Caco-2 (cell line): ENCODE measurements around the gene MYOCOS. TPM values are rescaled to one million over a fixed set of nuclear protein-coding genes. Genes with fewer than 3 reads are reported as not detected.

Source experiments
- BruUV-seq: library from RNA; stranded (reverse); fragments of 400-500 nt; replicated peaks from 2 replicates; lab custom pipeline; 2021; lab: Mats Ljungman, UMichigan
- CTCF ChIA-PET: fragments of 300-600 bp; sonication (Branson Sonifier 250); formaldehyde crosslinking; loops from one replicate; lab custom pipeline; 2022; ENCODE audit warnings: antibody characterized with exemption; lab: Charles Lee
- POLR2A ChIA-PET: fragments of 300-600 bp; sonication (Branson Sonifier 250); formaldehyde crosslinking; loops from one replicate; lab custom pipeline; 2022; ENCODE audit warnings: antibody characterized with exemption; lab: Charles Lee
- DNase-seq, 2 experiments: peaks; one replicate each; pipeline versions ENCODE4 v3.0.0 to v3.0.0-alpha.2; 2020 to 2022
- H3K27me3 ChIP-seq: replicated peaks from 2 replicates; pipeline ENCODE4 v1.6.0; 2011; ENCODE audit warnings: low read length; ENCODE audit not compliant: control insufficient read depth, insufficient read depth
- H3K36me3 ChIP-seq: 2 replicates; pipeline ENCODE4 v1.5.1; 2011; ENCODE audit warnings: low read length; ENCODE audit not compliant: control insufficient read depth, insufficient read depth
- H3K4me1 ChIP-seq: fragments of 250-450 bp; sonication (Bioruptor Pico); 2 replicates; pipeline ENCODE4 v1.5.1; 2020; ENCODE audit warnings: mild to moderate bottlenecking
- H3K4me3 ChIP-seq: 2 replicates; pipeline ENCODE4 v1.5.1; 2011; ENCODE audit warnings: low read depth, mild to moderate bottlenecking, control low read depth, low read length
- H3K9me3 ChIP-seq: fragments of 250-450 bp; sonication (Bioruptor Pico); 2 replicates; pipeline ENCODE4 v1.5.1; 2020; ENCODE audit warnings: mild to moderate bottlenecking, moderate library complexity
- H3K27ac Mint-ChIP-seq: one replicate; pipeline ENCODE4 v1.8.0; 2022; ENCODE audit warnings: mixed read lengths; ENCODE audit not compliant: unreplicated experiment
- H3K27me3 Mint-ChIP-seq: one replicate; pipeline ENCODE4 v1.8.0; 2022; ENCODE audit warnings: mixed read lengths; ENCODE audit not compliant: insufficient read depth, unreplicated experiment
- H3K36me3 Mint-ChIP-seq: one replicate; pipeline ENCODE4 v1.8.0; 2022; ENCODE audit warnings: mild to moderate bottlenecking, mixed read lengths; ENCODE audit not compliant: insufficient read depth, unreplicated experiment
- H3K4me1 Mint-ChIP-seq: one replicate; pipeline ENCODE4 v1.8.0; 2022; ENCODE audit warnings: low read depth, mixed read lengths; ENCODE audit not compliant: unreplicated experiment
- H3K4me3 Mint-ChIP-seq: one replicate; pipeline ENCODE4 v1.8.0; 2022; ENCODE audit warnings: mild to moderate bottlenecking, moderate library complexity, mixed read lengths; ENCODE audit not compliant: unreplicated experiment
- H3K9me3 Mint-ChIP-seq: one replicate; pipeline ENCODE4 v1.8.0; 2022; ENCODE audit warnings: mixed read lengths; ENCODE audit not compliant: unreplicated experiment
- intact Hi-C: fragments of 100-400 bp; cut with micrococcal nuclease; formaldehyde crosslinking; loops from one replicate; pipeline ENCODE4 v1.10.0; 2022; ENCODE audit not compliant: unreplicated experiment
- total RNA-seq: library from RNA; stranded (reverse); gene quantifications from 2 replicates; pipeline ENCODE4 v1.2.3, GENCODE V29; 2022
- TF ChIP-seq, protein P1 (sequence below), 2 experiments: fragments of 200-600 bp in 1 of 2; IDR thresholded peaks; 1 replicate in 1 of 2; 2 replicates in 1 of 2; pipeline versions ENCODE4 v1.5.1 to v1.8.0; 2011 to 2022; ENCODE audit warnings: antibody characterized with exemption in 1 of 2, control low read depth in 1 of 2, inconsistent platforms in 1 of 2, low read depth in 1 of 2, low read length in 1 of 2, mild to moderate bottlenecking in 1 of 2, moderate library complexity in 1 of 2; ENCODE audit not compliant: insufficient read depth in 1 of 2, severe bottlenecking in 1 of 2, unreplicated experiment in 1 of 2

Gene MYOCOS
- total RNA-seq, 1 experiment from 2014 or later: 0.18 TPM

DNA sequence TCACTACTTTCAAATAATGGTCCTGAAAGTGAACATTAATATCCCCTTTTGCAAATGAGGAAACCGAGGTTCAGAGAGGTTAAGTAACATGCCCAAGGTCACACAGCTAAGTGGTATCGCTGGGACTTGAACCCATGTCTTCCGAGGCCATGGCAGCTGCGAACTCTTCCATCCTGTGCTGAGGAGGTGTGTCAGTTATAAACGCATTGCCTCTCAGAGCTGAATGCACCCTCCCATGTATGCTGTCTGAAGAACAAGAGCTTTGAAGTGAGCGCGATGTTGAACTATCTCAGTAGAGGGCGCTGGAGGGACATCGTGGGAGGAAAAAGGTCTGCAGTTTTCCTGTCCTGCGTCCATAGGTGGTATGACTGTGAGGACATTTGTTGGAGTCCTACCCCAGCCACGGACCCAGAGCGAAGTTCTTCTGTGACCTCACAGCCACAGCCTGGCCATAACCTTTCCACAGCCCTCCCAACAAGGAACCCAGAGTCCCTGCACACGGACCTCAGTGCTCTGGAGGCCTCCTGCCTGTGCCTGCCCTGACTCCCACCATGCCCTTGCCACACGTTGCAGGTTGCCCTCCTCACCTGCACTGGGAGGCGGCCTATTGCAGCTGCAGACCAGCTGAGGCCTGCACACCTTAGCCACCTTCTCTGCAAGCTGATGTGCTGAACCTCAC lies 22.9 kb downstream of the MYOCOS start:
- TF ChIP-seq, protein P1, sequence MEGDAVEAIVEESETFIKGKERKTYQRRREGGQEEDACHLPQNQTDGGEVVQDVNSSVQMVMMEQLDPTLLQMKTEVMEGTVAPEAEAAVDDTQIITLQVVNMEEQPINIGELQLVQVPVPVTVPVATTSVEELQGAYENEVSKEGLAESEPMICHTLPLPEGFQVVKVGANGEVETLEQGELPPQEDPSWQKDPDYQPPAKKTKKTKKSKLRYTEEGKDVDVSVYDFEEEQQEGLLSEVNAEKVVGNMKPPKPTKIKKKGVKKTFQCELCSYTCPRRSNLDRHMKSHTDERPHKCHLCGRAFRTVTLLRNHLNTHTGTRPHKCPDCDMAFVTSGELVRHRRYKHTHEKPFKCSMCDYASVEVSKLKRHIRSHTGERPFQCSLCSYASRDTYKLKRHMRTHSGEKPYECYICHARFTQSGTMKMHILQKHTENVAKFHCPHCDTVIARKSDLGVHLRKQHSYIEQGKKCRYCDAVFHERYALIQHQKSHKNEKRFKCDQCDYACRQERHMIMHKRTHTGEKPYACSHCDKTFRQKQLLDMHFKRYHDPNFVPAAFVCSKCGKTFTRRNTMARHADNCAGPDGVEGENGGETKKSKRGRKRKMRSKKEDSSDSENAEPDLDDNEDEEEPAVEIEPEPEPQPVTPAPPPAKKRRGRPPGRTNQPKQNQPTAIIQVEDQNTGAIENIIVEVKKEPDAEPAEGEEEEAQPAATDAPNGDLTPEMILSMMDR (IDR thresholded peaks at IDR 0.05; ENCODE audit: insufficient read depth in 1 of 2, low read depth in 1 of 2, low read length in 1 of 2, severe bottlenecking in 1 of 2, unreplicated experiment in 1 of 2): peak; percentile 79 to 82
- no peaks in the 10 kb centered on the region for H3K27me3 ChIP-seq
- CTCF ChIA-PET: interaction anchor here (0.6 to 4.8 kb wide), 11 partner anchors 11 to 341 kb away, joined by 3 to 66 read pairs (median 3); partner anchors contain the start of genes MYOCOS and VAMP4
- H3K4me3 ChIP-seq: no peak overlapping the region
- Mint-ChIP-seq H3K27me3 (peaks cover under 1% of the 10 kb centered on the region), H3K9me3 (no peaks in the 10 kb centered on the region), H3K4me1 (peaks cover 10% of the 10 kb centered on the region), H3K4me3 (no peak overlapping the region), H3K27ac (no peak overlapping the region), H3K36me3 (no peaks in the 10 kb centered on the region)
- intact Hi-C loops: loop anchor here (1.0 to 5.0 kb wide), 5 partner anchors 71 to 342 kb away; partner anchors contain the start of gene METTL13
- BruUV-seq: no TSS peak
- H3K9me3 ChIP-seq: no peaks in the 10 kb centered on the region
- no peaks in the 10 kb centered on the region; the same call in 1 of the 2 replicates for H3K4me1 ChIP-seq
- POLR2A ChIA-PET: interaction anchor here (0.7 kb wide), 1 partner anchor 57 kb away, joined by 9 read pairs; no protein-coding TSS in a partner anchor
- peak; percentile 83 to 88 for DNase-seq
- no peaks in the 10 kb centered on the region for H3K36me3 ChIP-seq

DNA sequence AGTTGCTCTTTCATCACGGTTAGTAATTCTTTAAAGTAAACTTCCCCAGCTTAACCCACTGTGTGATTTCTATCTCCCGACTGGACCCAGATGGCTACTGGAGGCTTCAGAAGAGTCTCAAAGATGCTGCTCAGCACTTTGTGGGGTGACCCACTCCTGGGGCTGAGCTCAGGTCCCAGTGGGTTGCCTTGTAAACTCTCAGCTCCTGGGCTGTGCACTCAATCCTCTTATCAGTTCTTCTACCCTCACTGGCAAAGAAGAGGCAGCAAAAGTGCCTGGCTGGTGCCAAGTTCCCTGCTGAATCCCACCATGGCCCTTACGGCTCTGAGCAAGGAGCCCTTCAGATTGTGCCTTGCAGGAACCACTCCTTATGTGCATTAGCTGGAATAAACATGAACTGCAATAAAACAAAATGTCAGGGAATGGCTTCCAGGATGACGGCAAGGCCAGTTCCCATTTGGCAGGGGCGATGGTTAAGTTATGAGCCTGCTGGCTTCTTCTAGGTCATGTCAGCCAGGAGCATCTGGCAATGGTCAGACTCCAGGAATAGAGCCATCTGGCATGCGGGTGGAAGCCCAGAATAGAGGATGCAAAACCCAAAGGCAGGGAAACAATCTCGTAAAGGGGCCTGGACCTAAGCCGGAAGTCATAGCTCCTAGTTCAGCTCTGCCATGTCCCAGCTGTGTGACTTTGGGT lies 23.7 kb downstream of the MYOCOS start:
- TF ChIP-seq, protein P1 (IDR thresholded peaks at IDR 0.05; ENCODE audit: insufficient read depth in 1 of 2, low read depth in 1 of 2, low read length in 1 of 2, severe bottlenecking in 1 of 2, unreplicated experiment in 1 of 2): no peak
- no peaks in the 10 kb centered on the region for H3K9me3 Mint-ChIP-seq
- no peak overlapping the region for H3K27ac Mint-ChIP-seq
- H3K4me3 Mint-ChIP-seq: no peak overlapping the region
- DNase-seq: no peak
- BruUV-seq: no TSS peak
- H3K9me3 ChIP-seq: no peaks in the 10 kb centered on the region
- H3K4me1 ChIP-seq: no peaks in the 10 kb centered on the region; the same call in 1 of the 2 replicates
- H3K36me3 ChIP-seq: no peaks in the 10 kb centered on the region
- H3K36me3 Mint-ChIP-seq: no peaks in the 10 kb centered on the region
- no peak overlapping the region for H3K4me3 ChIP-seq
- intact Hi-C loops: loop anchor here (1.0 to 5.0 kb wide), 5 partner anchors 71 to 342 kb away; partner anchors contain the start of gene METTL13
- POLR2A ChIA-PET: no interaction called here
- H3K27me3 ChIP-seq: no peaks in the 10 kb centered on the region
- CTCF ChIA-PET: interaction anchor here (1.0 to 4.8 kb wide), 7 partner anchors 10 to 129 kb away, joined by 3 to 66 read pairs (median 4); partner anchors contain the start of gene VAMP4
- peaks cover 10% of the 10 kb centered on the region for H3K4me1 Mint-ChIP-seq
- H3K27me3 Mint-ChIP-seq: peaks cover 3% of the 10 kb centered on the region

DNA sequence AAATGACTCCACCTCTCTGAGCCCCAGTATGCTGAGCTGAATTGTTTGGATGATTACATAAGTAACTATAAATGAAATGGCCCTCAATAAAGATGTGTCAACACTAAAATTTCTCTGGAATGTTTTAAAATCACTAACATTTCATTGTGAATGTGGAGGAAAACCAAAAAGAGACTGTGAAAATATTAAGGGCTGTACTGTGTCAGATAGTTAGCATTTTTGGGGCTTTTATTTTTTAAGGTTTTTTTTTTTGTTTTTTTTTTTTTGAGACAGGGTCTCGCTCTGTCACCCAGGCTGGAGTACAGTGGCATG lies 24.2 kb downstream of the MYOCOS start:
- Histone ChIP-seq H3K27me3 (no peaks in the 10 kb centered on the region), H3K9me3 (no peaks in the 10 kb centered on the region), H3K36me3 (no peaks in the 10 kb centered on the region), H3K4me1 (no peaks in the 10 kb centered on the region; the same call in 1 of the 2 replicates), H3K4me3 (no peak overlapping the region)
- intact Hi-C loops: loop anchor here (5.0 kb wide), 1 partner anchor 341 kb away; no protein-coding TSS in a partner anchor
- no TSS peak for BruUV-seq
- CTCF ChIA-PET: interaction anchor here (1.8 to 4.8 kb wide), 2 partner anchors 71 to 95 kb away, joined by 18 to 66 read pairs; partner anchors contain the start of gene VAMP4
- Mint-ChIP-seq H3K27ac (no peak overlapping the region), H3K4me1 (peaks cover 10% of the 10 kb centered on the region), H3K9me3 (no peaks in the 10 kb centered on the region), H3K36me3 (no peaks in the 10 kb centered on the region), H3K27me3 (peaks cover 3% of the 10 kb centered on the region), H3K4me3 (no peak overlapping the region)
- POLR2A ChIA-PET: no interaction called here
- TF ChIP-seq, protein P1 (IDR thresholded peaks at IDR 0.05; ENCODE audit: insufficient read depth in 1 of 2, low read depth in 1 of 2, low read length in 1 of 2, severe bottlenecking in 1 of 2, unreplicated experiment in 1 of 2): no peak
- no peak for DNase-seq
